SK-N-SH (cell line): ENCODE measurements around the gene ARID4B. TPM values are rescaled to one million over a fixed set of nuclear protein-coding genes. Genes with fewer than 3 reads are reported as not detected.

Source experiments
- CTCF ChIA-PET: fragments of 300-600, 350-600 bp; formaldehyde crosslinking; extraction: SDS; loops from one replicate; lab custom pipeline; 2021; lab: Yijun Ruan, JAX
- POLR2A ChIA-PET: fragments of 350-600 bp; sonication (Branson Sonifier 250); formaldehyde crosslinking; extraction: SDS; loops from one replicate; lab custom pipeline; 2020; ENCODE audit warnings: antibody characterized with exemption, inconsistent platforms; lab: Yijun Ruan, JAX
- DNase-seq: peaks from one replicate; pipeline ENCODE4 v3.0.0; 2012
- H2AFZ ChIP-seq: fragments of 200-600 bp; sonication (generic); 2 replicates; pipeline ENCODE4 v1.8.1; 2016; ENCODE audit warnings: antibody characterized with exemption, mild to moderate bottlenecking, low read depth
- H3F3A ChIP-seq: fragments of 200-600 bp; sonication (generic); replicated peaks from 2 replicates; pipeline ENCODE3; 2016; ENCODE audit warnings: antibody characterized with exemption, mild to moderate bottlenecking; ENCODE audit not compliant: insufficient read depth
- H3K27ac ChIP-seq, 2 experiments: fragments of 200-500 bp in 1 of 2; fragments of 200-600 bp in 1 of 2; sonication (Bioruptor generic) in 1 of 2; sonication (generic), shearing (Covaris generic) in 1 of 2; 2 replicates each; pipeline versions ENCODE4 v1.5.1 to v1.6.1; 2014 to 2016; ENCODE audit warnings: low read depth in 2 of 2, inconsistent platforms in 1 of 2, low read length in 1 of 2, mild to moderate bottlenecking in 1 of 2, mixed read lengths in 1 of 2
- H3K27me3 ChIP-seq: fragments of 200-600 bp; sonication (generic), shearing (Covaris generic); 2 replicates; pipeline ENCODE4 v1.6.1; 2016; ENCODE audit warnings: mixed run types; ENCODE audit not compliant: insufficient read depth
- H3K36me3 ChIP-seq, 2 experiments: fragments of 200-500 bp in 1 of 2; fragments of 200-600 bp in 1 of 2; sonication (Bioruptor generic) in 1 of 2; sonication (generic) in 1 of 2; replicated peaks in 1 of 2; 2 replicates each; pipeline versions ENCODE3 to v1.5.1; 2014 to 2016; ENCODE audit warnings: low read length in 1 of 2, mild to moderate bottlenecking in 1 of 2; ENCODE audit not compliant: insufficient read depth in 2 of 2, control insufficient read depth in 1 of 2
- H3K4me1 ChIP-seq, 2 experiments: fragments of 200-500 bp in 1 of 2; fragments of 200-600 bp in 1 of 2; sonication (Bioruptor generic) in 1 of 2; sonication (generic), shearing (Covaris generic) in 1 of 2; 2 replicates each; pipeline versions ENCODE4 v1.5.1 to v1.6.1; 2014 to 2016; ENCODE audit warnings: low read depth in 1 of 2, low read length in 1 of 2, mixed run types in 1 of 2; ENCODE audit not compliant: insufficient read depth in 2 of 2, control insufficient read depth in 1 of 2
- H3K4me2 ChIP-seq: fragments of 200-600 bp; sonication (generic), shearing (Covaris generic); 2 replicates; pipeline ENCODE4 v1.6.1; 2017; ENCODE audit warnings: mixed run types
- H3K4me3 ChIP-seq, 2 experiments: fragments of 200-500 bp in 1 of 2; fragments of 200-600 bp in 1 of 2; sonication (Bioruptor generic) in 1 of 2; sonication (generic), shearing (Covaris generic) in 1 of 2; 2 replicates each; pipeline versions ENCODE4 v1.5.1 to v1.8.1; 2014 to 2016; ENCODE audit warnings: low read depth in 2 of 2, inconsistent platforms in 1 of 2, low read length in 1 of 2, mild to moderate bottlenecking in 1 of 2, mixed read lengths in 1 of 2, moderate library complexity in 1 of 2
- H3K79me2 ChIP-seq: fragments of 200-600 bp; sonication (generic); 2 replicates; pipeline ENCODE4 v1.8.1; 2017; ENCODE audit warnings: mild to moderate bottlenecking; ENCODE audit not compliant: insufficient read depth
- H3K9ac ChIP-seq: fragments of 200-600 bp; sonication (generic); 2 replicates; pipeline ENCODE4 v1.6.1; 2017; ENCODE audit warnings: mixed run types
- H3K9me2 ChIP-seq: fragments of 200-600 bp; sonication (generic); 2 replicates; pipeline ENCODE4 v1.6.1; 2017; ENCODE audit warnings: mixed run types
- H3K9me3 ChIP-seq: fragments of 200-600 bp; sonication (generic); 2 replicates; pipeline ENCODE4 v1.6.1; 2017; ENCODE audit warnings: mixed run types, mild to moderate bottlenecking, moderate library complexity
- H4K20me1 ChIP-seq: fragments of 200-600 bp; sonication (generic); 2 replicates; pipeline ENCODE4 v1.6.1; 2017; ENCODE audit warnings: mild to moderate bottlenecking, mixed run types; ENCODE audit not compliant: insufficient read depth
- CHD2 ChIP-seq: fragments of 150-350 bp; IDR thresholded peaks from 2 replicates; pipeline ENCODE4 v1.6.1; 2018; ENCODE audit warnings: low read length; ENCODE audit not compliant: partially characterized antibody
- EP300 ChIP-seq, 2 experiments: IDR thresholded peaks; 2 replicates each; pipeline versions ENCODE4 v1.4.0 to v1.6.1; 2012; ENCODE audit warnings: borderline replicate concordance in 1 of 2, low read depth in 1 of 2, low read length in 1 of 2
- FOSL2 ChIP-seq: IDR thresholded peaks from 2 replicates; pipeline ENCODE4 v1.4.0; 2012; ENCODE audit warnings: low read depth, mild to moderate bottlenecking, moderate library complexity, borderline replicate concordance
- FOXJ3 ChIP-seq: sonication (generic); formaldehyde crosslinking; IDR thresholded peaks from 2 replicates; pipeline ENCODE4 v1.5.1; 2020; ENCODE audit warnings: mild to moderate bottlenecking, missing genetic modification reagents
- FOXM1 ChIP-seq: IDR thresholded peaks from 2 replicates; pipeline ENCODE4 v1.4.0; 2012; ENCODE audit warnings: low read depth, mild to moderate bottlenecking
- GABPA ChIP-seq: IDR thresholded peaks from 2 replicates; pipeline ENCODE4 v1.4.0; 2012; ENCODE audit warnings: low read depth, mild to moderate bottlenecking
- GATA2 ChIP-seq: sonication (generic); formaldehyde crosslinking; IDR thresholded peaks from 2 replicates; pipeline ENCODE4 v1.5.0; 2020; ENCODE audit warnings: mild to moderate bottlenecking, missing genetic modification reagents
- MEF2A ChIP-seq: IDR thresholded peaks from 2 replicates; pipeline ENCODE4 v1.4.0; 2012; ENCODE audit warnings: low read depth, borderline replicate concordance
- NFIC ChIP-seq: IDR thresholded peaks from 2 replicates; pipeline ENCODE4 v1.4.0; 2012; ENCODE audit warnings: borderline replicate concordance
- NRF1 ChIP-seq: IDR thresholded peaks from 2 replicates; pipeline ENCODE4 v1.6.1; 2012; ENCODE audit warnings: low read depth, mild to moderate bottlenecking, low read length
- POLR2AphosphoS5 ChIP-seq: IDR thresholded peaks from 2 replicates; pipeline ENCODE4 v1.6.1; 2012; ENCODE audit warnings: low read depth, low read length
- RAD21 ChIP-seq: IDR thresholded peaks from 2 replicates; pipeline ENCODE4 v1.6.1; 2012; ENCODE audit warnings: mild to moderate bottlenecking, low read length
- RFX5 ChIP-seq: IDR thresholded peaks from 2 replicates; pipeline ENCODE4 v1.6.1; 2012; ENCODE audit warnings: mild to moderate bottlenecking, improper control_type of control experiment, low read length
- RXRA ChIP-seq: IDR thresholded peaks from 2 replicates; pipeline ENCODE4 v1.4.0; 2012; ENCODE audit warnings: low read depth, mild to moderate bottlenecking, borderline replicate concordance
- SIN3A ChIP-seq: IDR thresholded peaks from 2 replicates; pipeline ENCODE4 v1.6.1; 2012; ENCODE audit warnings: low read depth, mild to moderate bottlenecking, low read length, moderate library complexity, borderline replicate concordance
- SMC3 ChIP-seq: IDR thresholded peaks from 2 replicates; pipeline ENCODE4 v1.6.1; 2012; ENCODE audit warnings: low read depth, low read length, improper control_type of control experiment
- WGBS: methylation state at CpG from one replicate; pipeline ENCODE4 v1.1.6; 2017; ENCODE audit warnings: low lambda C conversion rate; 5-methylcytosine and 5-hydroxymethylcytosine counted together
- polyA plus RNA-seq, 3 experiments: library from polyadenylated mRNA; depleted of rRNA; stranded (reverse); fragments of >200 nt; gene quantifications; 2 replicates each; pipeline ENCODE4 v1.2.3, GENCODE V29; 2012
- TF ChIP-seq, protein P1 (sequence below): fragments of 150-350 bp; IDR thresholded peaks from 2 replicates; pipeline ENCODE4 v1.6.1; 2016; ENCODE audit warnings: mild to moderate bottlenecking, low read depth, low read length
- TF ChIP-seq, protein P2 (sequence below): IDR thresholded peaks from 2 replicates; pipeline ENCODE4 v1.4.0; 2012; ENCODE audit warnings: low read depth, borderline replicate concordance
- TF ChIP-seq, protein P3 (sequence below): IDR thresholded peaks from 2 replicates; pipeline ENCODE4; 2012
- TF ChIP-seq, protein P4 (sequence below): fragments of 150-350 bp; IDR thresholded peaks from 2 replicates; pipeline ENCODE4 v1.6.1; 2017; ENCODE audit warnings: antibody characterized with exemption, low read length, low read depth, borderline replicate concordance
- TF ChIP-seq, protein P5 (sequence below): IDR thresholded peaks from 2 replicates; pipeline ENCODE4 v1.4.0; 2012; ENCODE audit warnings: low read depth
- TF ChIP-seq, protein P6 (sequence below): IDR thresholded peaks from 2 replicates; pipeline ENCODE4 v1.4.0; 2012; ENCODE audit warnings: low read depth, borderline replicate concordance

ARID4B gene
- polyA plus RNA-seq, 1 of the 3 experiments (the other 2 are of a cell fraction), result 4.4 TPM

DNA sequence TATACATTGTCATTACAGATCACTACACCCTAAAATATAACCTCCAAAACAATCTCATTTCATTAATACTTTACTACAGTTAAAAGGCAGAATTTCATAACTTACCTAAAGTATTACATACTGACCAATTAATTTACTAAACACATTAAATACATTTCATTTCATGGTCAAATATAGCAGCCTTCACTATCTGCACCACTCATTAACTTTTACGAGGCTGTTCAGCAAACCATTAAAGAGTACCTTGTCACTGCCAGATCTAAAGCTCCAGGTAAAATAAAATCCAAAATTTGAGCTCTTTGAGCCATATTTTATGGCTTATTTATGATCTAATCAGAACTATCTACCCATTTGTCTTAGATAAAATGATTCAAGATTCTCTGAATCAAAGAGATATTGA lies 100.6 kb downstream of the ARID4B start:
- H3K4me2 ChIP-seq, result no peak overlapping the region
- H3K27ac ChIP-seq, result no peak overlapping the region
- H3K36me3 ChIP-seq, result peaks cover 35 to 48% of the 10 kb centered on the region in 2 experiments
- no peak for DNase-seq
- no peaks in the 10 kb centered on the region for H3K9me3 ChIP-seq
- H2AFZ ChIP-seq, result no peak overlapping the region
- H3K4me3 ChIP-seq, result no peak overlapping the region
- H3K9me2 ChIP-seq, result no peaks in the 10 kb centered on the region
- H3K79me2 ChIP-seq, result no peaks in the 10 kb centered on the region
- no peaks in the 10 kb centered on the region for H3K27me3 ChIP-seq
- no peaks in the 10 kb centered on the region for H3K4me1 ChIP-seq
- H4K20me1 ChIP-seq, result no peaks in the 10 kb centered on the region
- CTCF ChIA-PET, result no interaction called here
- no peak for TF ChIP-seq NRF1
- TF ChIP-seq RXRA, result no peak
- TF ChIP-seq RFX5, result no peak
- TF ChIP-seq CHD2, result no peak
- no peak for TF ChIP-seq POLR2AphosphoS5
- TF ChIP-seq SMC3, result no peak
- TF ChIP-seq RAD21, result no peak
- TF ChIP-seq FOXM1, result no peak
- TF ChIP-seq, protein P1, sequence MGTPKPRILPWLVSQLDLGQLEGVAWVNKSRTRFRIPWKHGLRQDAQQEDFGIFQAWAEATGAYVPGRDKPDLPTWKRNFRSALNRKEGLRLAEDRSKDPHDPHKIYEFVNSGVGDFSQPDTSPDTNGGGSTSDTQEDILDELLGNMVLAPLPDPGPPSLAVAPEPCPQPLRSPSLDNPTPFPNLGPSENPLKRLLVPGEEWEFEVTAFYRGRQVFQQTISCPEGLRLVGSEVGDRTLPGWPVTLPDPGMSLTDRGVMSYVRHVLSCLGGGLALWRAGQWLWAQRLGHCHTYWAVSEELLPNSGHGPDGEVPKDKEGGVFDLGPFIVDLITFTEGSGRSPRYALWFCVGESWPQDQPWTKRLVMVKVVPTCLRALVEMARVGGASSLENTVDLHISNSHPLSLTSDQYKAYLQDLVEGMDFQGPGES, result no peak
- TF ChIP-seq, all 33 proteins: peak for 0
- 97% methylated on average over 1 of the region's 1 CpG for WGBS
- Histone ChIP-seq H3K9ac (no peak overlapping the region), H3F3A (peaks cover 3% of the 10 kb centered on the region)
- POLR2A ChIA-PET, result no interaction called here

DNA sequence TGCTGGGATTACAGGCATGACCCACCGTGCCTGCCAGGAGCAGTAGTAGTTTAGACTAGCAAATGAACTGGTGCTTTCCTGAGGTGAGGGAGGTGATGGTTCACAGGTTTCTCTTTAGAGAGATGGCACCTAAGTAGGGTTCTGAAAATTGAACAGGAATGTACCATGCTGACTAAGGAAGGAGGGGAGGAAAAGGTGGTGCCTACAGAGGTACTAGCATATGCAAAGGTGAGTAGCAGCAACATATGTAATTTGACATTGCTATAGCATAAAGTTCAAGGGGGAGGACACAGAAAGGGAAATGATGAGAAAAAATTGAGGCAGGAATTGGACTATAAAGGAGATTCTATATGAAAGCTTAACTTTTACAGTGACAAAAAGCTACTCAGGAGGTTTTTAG lies 101.0 kb downstream of the ARID4B start:
- no peak overlapping the region for H3K4me3 ChIP-seq
- no peak overlapping the region for H2AFZ ChIP-seq
- H3K79me2 ChIP-seq, result no peaks in the 10 kb centered on the region
- 100% methylated on average over 1 of the region's 1 CpG for WGBS
- DNase-seq, result no peak
- H3K4me2 ChIP-seq, result no peak overlapping the region
- no peaks in the 10 kb centered on the region for H3K27me3 ChIP-seq
- H3K9ac ChIP-seq, result no peak overlapping the region
- H3F3A ChIP-seq, result peaks cover 3% of the 10 kb centered on the region
- ChIA-PET POLR2A (no interaction called here), CTCF (interaction anchor here (1.3 to 1.4 kb wide), 2 partner anchors 189 to 217 kb away, joined by 3 to 5 read pairs; no protein-coding TSS in a partner anchor)
- no peaks in the 10 kb centered on the region for H3K4me1 ChIP-seq
- H4K20me1 ChIP-seq, result no peaks in the 10 kb centered on the region
- peaks cover 40 to 52% of the 10 kb centered on the region in 2 experiments for H3K36me3 ChIP-seq
- H3K27ac ChIP-seq, result no peak overlapping the region
- no peaks in the 10 kb centered on the region for H3K9me3 ChIP-seq
- no peaks in the 10 kb centered on the region for H3K9me2 ChIP-seq
- TF ChIP-seq, protein P2, sequence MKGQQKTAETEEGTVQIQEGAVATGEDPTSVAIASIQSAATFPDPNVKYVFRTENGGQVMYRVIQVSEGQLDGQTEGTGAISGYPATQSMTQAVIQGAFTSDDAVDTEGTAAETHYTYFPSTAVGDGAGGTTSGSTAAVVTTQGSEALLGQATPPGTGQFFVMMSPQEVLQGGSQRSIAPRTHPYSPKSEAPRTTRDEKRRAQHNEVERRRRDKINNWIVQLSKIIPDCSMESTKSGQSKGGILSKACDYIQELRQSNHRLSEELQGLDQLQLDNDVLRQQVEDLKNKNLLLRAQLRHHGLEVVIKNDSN, result no peak
- TF ChIP-seq, protein P3, sequence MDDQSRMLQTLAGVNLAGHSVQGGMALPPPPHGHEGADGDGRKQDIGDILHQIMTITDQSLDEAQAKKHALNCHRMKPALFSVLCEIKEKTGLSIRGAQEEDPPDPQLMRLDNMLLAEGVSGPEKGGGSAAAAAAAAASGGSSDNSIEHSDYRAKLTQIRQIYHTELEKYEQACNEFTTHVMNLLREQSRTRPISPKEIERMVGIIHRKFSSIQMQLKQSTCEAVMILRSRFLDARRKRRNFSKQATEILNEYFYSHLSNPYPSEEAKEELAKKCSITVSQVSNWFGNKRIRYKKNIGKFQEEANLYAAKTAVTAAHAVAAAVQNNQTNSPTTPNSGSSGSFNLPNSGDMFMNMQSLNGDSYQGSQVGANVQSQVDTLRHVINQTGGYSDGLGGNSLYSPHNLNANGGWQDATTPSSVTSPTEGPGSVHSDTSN, result no peak
- TF ChIP-seq FOSL2, result no peak
- no peak for TF ChIP-seq EP300 (IDR thresholded peaks at IDR 0.05; ENCODE audit: borderline replicate concordance in 1 of 2, low read depth in 1 of 2, low read length in 1 of 2)
- TF ChIP-seq, protein P4, sequence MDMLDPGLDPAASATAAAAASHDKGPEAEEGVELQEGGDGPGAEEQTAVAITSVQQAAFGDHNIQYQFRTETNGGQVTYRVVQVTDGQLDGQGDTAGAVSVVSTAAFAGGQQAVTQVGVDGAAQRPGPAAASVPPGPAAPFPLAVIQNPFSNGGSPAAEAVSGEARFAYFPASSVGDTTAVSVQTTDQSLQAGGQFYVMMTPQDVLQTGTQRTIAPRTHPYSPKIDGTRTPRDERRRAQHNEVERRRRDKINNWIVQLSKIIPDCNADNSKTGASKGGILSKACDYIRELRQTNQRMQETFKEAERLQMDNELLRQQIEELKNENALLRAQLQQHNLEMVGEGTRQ, result no peak
- no peak for TF ChIP-seq FOXJ3 (CRISPR knock-in tag)
- TF ChIP-seq, protein P5, sequence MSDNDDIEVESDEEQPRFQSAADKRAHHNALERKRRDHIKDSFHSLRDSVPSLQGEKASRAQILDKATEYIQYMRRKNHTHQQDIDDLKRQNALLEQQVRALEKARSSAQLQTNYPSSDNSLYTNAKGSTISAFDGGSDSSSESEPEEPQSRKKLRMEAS, result no peak
- TF ChIP-seq, protein P6, sequence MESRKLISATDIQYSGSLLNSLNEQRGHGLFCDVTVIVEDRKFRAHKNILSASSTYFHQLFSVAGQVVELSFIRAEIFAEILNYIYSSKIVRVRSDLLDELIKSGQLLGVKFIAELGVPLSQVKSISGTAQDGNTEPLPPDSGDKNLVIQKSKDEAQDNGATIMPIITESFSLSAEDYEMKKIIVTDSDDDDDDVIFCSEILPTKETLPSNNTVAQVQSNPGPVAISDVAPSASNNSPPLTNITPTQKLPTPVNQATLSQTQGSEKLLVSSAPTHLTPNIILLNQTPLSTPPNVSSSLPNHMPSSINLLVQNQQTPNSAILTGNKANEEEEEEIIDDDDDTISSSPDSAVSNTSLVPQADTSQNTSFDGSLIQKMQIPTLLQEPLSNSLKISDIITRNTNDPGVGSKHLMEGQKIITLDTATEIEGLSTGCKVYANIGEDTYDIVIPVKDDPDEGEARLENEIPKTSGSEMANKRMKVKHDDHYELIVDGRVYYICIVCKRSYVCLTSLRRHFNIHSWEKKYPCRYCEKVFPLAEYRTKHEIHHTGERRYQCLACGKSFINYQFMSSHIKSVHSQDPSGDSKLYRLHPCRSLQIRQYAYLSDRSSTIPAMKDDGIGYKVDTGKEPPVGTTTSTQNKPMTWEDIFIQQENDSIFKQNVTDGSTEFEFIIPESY, result no peak
- no peak for TF ChIP-seq SIN3A
- TF ChIP-seq GABPA, result no peak
- no peak for TF ChIP-seq MEF2A
- TF ChIP-seq RXRA, result no peak
- TF ChIP-seq FOXM1, result no peak
- no peak for TF ChIP-seq GATA2 (CRISPR knock-in tag)
- no peak for TF ChIP-seq POLR2AphosphoS5
- TF ChIP-seq NFIC, result no peak
